ENCODE measurements around the gene C22orf31. TPM values are rescaled to one million over a fixed set of nuclear protein-coding genes. Genes with fewer than 3 reads are reported as not detected.
A peak's percentile ranks its signal among the peaks of the same experiment; 100 is the strongest.
"Not testable (repeated sequence)": the region's sequence is repeated elsewhere in the genome, so short reads cannot be mapped to it uniquely, and the experiment has no call there.

The C22orf31 gene
- 0.62 TPM for total RNA-seq

GRCh38 chr22:29061773-29062172 lies at the start of gene C22orf31:
Gene C22orf31, minus strand, starts transcription at chr22:29061831. Its CDS starts 39 bp downstream, at chr22:29061792.
- DNase-seq, result no peak

GRCh38 chr22:29110946-29111345 lies 49.3 kb upstream of the C22orf31 start:
- no peak for DNase-seq

GRCh38 chr22:29109822-29110221 lies 48.2 kb upstream of the C22orf31 start:
- no peak for DNase-seq

- DNase-seq, result no peak
Observed at GRCh38 chr22:29108137-29108536, 46.5 kb upstream of the C22orf31 start.

GRCh38 chr22:29106839-29107238 lies 45.2 kb upstream of the C22orf31 start:
- no peak for DNase-seq

- no peak for DNase-seq
Observed at GRCh38 chr22:29105468-29105867, 43.8 kb upstream of the C22orf31 start.

- no peak for DNase-seq
Observed at GRCh38 chr22:29103121-29103520, 41.5 kb upstream of the C22orf31 start.

- no peak for DNase-seq
Observed at GRCh38 chr22:29102300-29102699, 40.7 kb upstream of the C22orf31 start.

- DNase-seq, result no peak
Observed at GRCh38 chr22:29098296-29098695, 36.7 kb upstream of the C22orf31 start.

- peak; percentile 75 for DNase-seq
Observed at GRCh38 chr22:29096736-29097669, 35.4 kb upstream of the C22orf31 start.

GRCh38 chr22:29095459-29095858 lies 33.8 kb upstream of the C22orf31 start:
- DNase-seq, result no peak

- peak; percentile 85 for DNase-seq
Observed at GRCh38 chr22:29093501-29094300, 32.1 kb upstream of the C22orf31 start.

- DNase-seq, result no peak
Observed at GRCh38 chr22:29093030-29093429, 31.4 kb upstream of the C22orf31 start.

GRCh38 chr22:29092243-29092642 lies 30.6 kb upstream of the C22orf31 start:
- DNase-seq, result no peak

GRCh38 chr22:29090039-29090438 lies 28.4 kb upstream of the C22orf31 start:
- no peak for DNase-seq

- no peak for DNase-seq
Observed at GRCh38 chr22:29089507-29089906, 27.9 kb upstream of the C22orf31 start.

GRCh38 chr22:29088809-29089208 lies 27.2 kb upstream of the C22orf31 start:
- DNase-seq, result peak; percentile 61

GRCh38 chr22:29087012-29087411 lies 25.4 kb upstream of the C22orf31 start:
- DNase-seq, result no peak

- no peak for DNase-seq
Observed at GRCh38 chr22:29083933-29084591, 22.4 kb upstream of the C22orf31 start.

GRCh38 chr22:29083576-29083932 lies 21.9 kb upstream of the C22orf31 start:
- DNase-seq, result not testable (repeated sequence)

GRCh38 chr22:29082826-29083545 lies 21.4 kb upstream of the C22orf31 start:
- DNase-seq, result no peak

Measured in tongue (tissue), 2 donors.